NCI-H128 (cell line): ENCODE data around the gene UBASH3B.
"Not testable (repeated sequence)": the region's sequence is repeated elsewhere in the genome, so short reads cannot be mapped to it uniquely, and the experiment has no call there.

ENCODE experiments used
- DNase-seq: peaks from one replicate; lab custom pipeline; 2025; ENCODE audit not compliant: unreplicated experiment; lab: John Stamatoyannopoulos, UW

The UBASH3B gene

GRCh38 chr11:122655527-122656072, at the start of gene UBASH3B:
TSS of gene UBASH3B (plus strand) at chr11:122655722. CDS start at chr11:122656050, 328 bp downstream.
- DNase-seq = no peak

GRCh38 chr11:122607162-122607561, 48.4 kb upstream of the UBASH3B start:
- DNase-seq = not testable (repeated sequence)

- DNase-seq = no peak
These were observed 43.2 kb upstream of the UBASH3B start for GRCh38 chr11:122612123-122612824.

GRCh38 chr11:122616718-122617117, 38.8 kb upstream of the UBASH3B start:
- DNase-seq = no peak

GRCh38 chr11:122617297-122617696, 38.2 kb upstream of the UBASH3B start:
- DNase-seq = no peak

- no peak for DNase-seq
These were observed 37.6 kb upstream of the UBASH3B start for GRCh38 chr11:122617926-122618325.

- no peak for DNase-seq
These were observed 36.6 kb upstream of the UBASH3B start for GRCh38 chr11:122618927-122619326.

- no peak for DNase-seq
These were observed 35.8 kb upstream of the UBASH3B start for GRCh38 chr11:122619757-122620156.

- not testable (repeated sequence) for DNase-seq
These were observed 30.0 kb upstream of the UBASH3B start for GRCh38 chr11:122625501-122625900.

GRCh38 chr11:122625976-122626665, 29.4 kb upstream of the UBASH3B start:
- DNase-seq = no peak

GRCh38 chr11:122627745-122628144, 27.8 kb upstream of the UBASH3B start:
- DNase-seq = no peak

GRCh38 chr11:122628810-122629555, 26.5 kb upstream of the UBASH3B start:
- DNase-seq = no peak

GRCh38 chr11:122632181-122632824, 23.2 kb upstream of the UBASH3B start:
- DNase-seq = no peak

GRCh38 chr11:122633219-122633829, 22.2 kb upstream of the UBASH3B start:
- no peak for DNase-seq

- no peak for DNase-seq
These were observed 21.0 kb upstream of the UBASH3B start for GRCh38 chr11:122634501-122634900.

GRCh38 chr11:122637541-122637940, 18.0 kb upstream of the UBASH3B start:
- no peak for DNase-seq

- no peak for DNase-seq
These were observed 13.0 kb upstream of the UBASH3B start for GRCh38 chr11:122642472-122642922.

GRCh38 chr11:122642971-122643370, 12.6 kb upstream of the UBASH3B start:
- DNase-seq = no peak

- DNase-seq = no peak
These were observed 9.7 kb upstream of the UBASH3B start for GRCh38 chr11:122645847-122646246.

GRCh38 chr11:122646549-122647340, 8.8 kb upstream of the UBASH3B start:
- DNase-seq = no peak
